GM19240 (cell line): ENCODE measurements around the gene WWC1.

Experiments used
- DNase-seq: peaks from one replicate; pipeline ENCODE4 v3.0.0; 2011; ENCODE audit warnings: low spot score; ENCODE audit not compliant: insufficient read length

WWC1 gene

GRCh38 chr5:168408561-168409305, 117.3 kb downstream of the WWC1 start:
- no peak for DNase-seq

GRCh38 chr5:168409591-168410458, 118.4 kb downstream of the WWC1 start:
- DNase-seq, result no peak

GRCh38 chr5:168411871-168412270, 120.4 kb downstream of the WWC1 start:
- DNase-seq, result no peak

- DNase-seq, result no peak
Observed at GRCh38 chr5:168413062-168413461, 121.6 kb downstream of the WWC1 start.

GRCh38 chr5:168413596-168413995, 122.2 kb downstream of the WWC1 start:
- no peak for DNase-seq

- DNase-seq, result no peak
Observed at GRCh38 chr5:168415401-168415800, 124.0 kb downstream of the WWC1 start.

GRCh38 chr5:168415971-168416370, 124.5 kb downstream of the WWC1 start:
- DNase-seq, result no peak

- no peak for DNase-seq
Observed at GRCh38 chr5:168417731-168418429, 126.4 kb downstream of the WWC1 start.

GRCh38 chr5:168420461-168420860, 129.0 kb downstream of the WWC1 start:
- DNase-seq, result no peak

GRCh38 chr5:168422431-168422830, 131.0 kb downstream of the WWC1 start:
- DNase-seq, result no peak

GRCh38 chr5:168423478-168423877, 132.0 kb downstream of the WWC1 start:
- no peak for DNase-seq

GRCh38 chr5:168423971-168424370, 132.5 kb downstream of the WWC1 start:
- DNase-seq, result no peak

- no peak for DNase-seq
Observed at GRCh38 chr5:168424594-168425323, 133.3 kb downstream of the WWC1 start.

- no peak for DNase-seq
Observed at GRCh38 chr5:168426007-168426863, 134.8 kb downstream of the WWC1 start.

- no peak for DNase-seq
Observed at GRCh38 chr5:168426864-168427172, 135.4 kb downstream of the WWC1 start.

GRCh38 chr5:168427224-168427623, 135.8 kb downstream of the WWC1 start:
- no peak for DNase-seq

- DNase-seq, result no peak
Observed at GRCh38 chr5:168428552-168428951, 137.1 kb downstream of the WWC1 start.

- no peak for DNase-seq
Observed at GRCh38 chr5:168430296-168430695, 138.9 kb downstream of the WWC1 start.

- DNase-seq, result no peak
Observed at GRCh38 chr5:168432903-168433302, 141.5 kb downstream of the WWC1 start.

- DNase-seq, result no peak
Observed at GRCh38 chr5:168434001-168434400, 142.6 kb downstream of the WWC1 start.
